ENCODE data around the gene RAPGEF2. TPM values are rescaled to one million over a fixed set of nuclear protein-coding genes. Genes with fewer than 3 reads are reported as not detected.

Gene RAPGEF2
- total and polyA plus RNA-seq, 2 experiments from 2014 or later, result 10.2 to 63.1 TPM

DNA sequence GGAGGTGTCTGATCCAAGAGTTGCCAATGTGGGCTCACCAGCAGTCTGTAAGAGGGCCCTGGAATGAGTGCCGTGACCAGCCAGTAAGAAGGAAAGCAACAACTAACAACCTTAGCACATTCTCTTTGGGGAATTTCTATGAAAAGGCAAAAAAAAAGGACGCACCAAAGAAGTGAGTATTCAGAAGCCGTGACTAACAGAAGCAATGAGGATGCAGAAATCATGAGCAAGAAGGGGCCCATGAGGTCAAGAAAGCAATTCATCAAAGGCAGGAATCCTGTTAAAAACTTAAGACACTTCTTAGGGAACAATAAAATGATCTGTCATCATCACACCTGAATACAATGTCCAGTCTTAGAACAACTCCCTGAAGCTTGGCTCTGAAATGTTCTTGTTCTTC is 260.5 kb downstream of the RAPGEF2 start:
- no peaks in the 10 kb centered on the region for H3K79me2 ChIP-seq (replicated peaks; ENCODE audit: insufficient read depth)
- DNase-seq (ENCODE audit: low spot score) (no peak), ATAC-seq (no peak)
- H3K4me1 ChIP-seq (ENCODE audit: insufficient read depth), result no peaks in the 10 kb centered on the region
- peaks cover 8% of the 10 kb centered on the region; the same call in 1 of the 2 replicates for H4K20me1 ChIP-seq (replicated peaks; ENCODE audit: insufficient read depth)
- H3K4me3 Mint-ChIP-seq, result no peak overlapping the region
- H3K9me2 ChIP-seq (ENCODE audit: insufficient read depth), result no peaks in the 10 kb centered on the region
- TF ChIP-seq JUNB (IDR thresholded peaks at IDR 0.05; ENCODE audit: unreplicated experiment), result no peak
- TF ChIP-seq, protein P1, sequence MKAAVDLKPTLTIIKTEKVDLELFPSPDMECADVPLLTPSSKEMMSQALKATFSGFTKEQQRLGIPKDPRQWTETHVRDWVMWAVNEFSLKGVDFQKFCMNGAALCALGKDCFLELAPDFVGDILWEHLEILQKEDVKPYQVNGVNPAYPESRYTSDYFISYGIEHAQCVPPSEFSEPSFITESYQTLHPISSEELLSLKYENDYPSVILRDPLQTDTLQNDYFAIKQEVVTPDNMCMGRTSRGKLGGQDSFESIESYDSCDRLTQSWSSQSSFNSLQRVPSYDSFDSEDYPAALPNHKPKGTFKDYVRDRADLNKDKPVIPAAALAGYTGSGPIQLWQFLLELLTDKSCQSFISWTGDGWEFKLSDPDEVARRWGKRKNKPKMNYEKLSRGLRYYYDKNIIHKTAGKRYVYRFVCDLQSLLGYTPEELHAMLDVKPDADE (IDR thresholded peaks at IDR 0.05), result no peak
- TF ChIP-seq EZH2 (IDR thresholded peaks at IDR 0.05; ENCODE audit: low read depth, unreplicated experiment), result no peak
- TF ChIP-seq, protein P2, sequence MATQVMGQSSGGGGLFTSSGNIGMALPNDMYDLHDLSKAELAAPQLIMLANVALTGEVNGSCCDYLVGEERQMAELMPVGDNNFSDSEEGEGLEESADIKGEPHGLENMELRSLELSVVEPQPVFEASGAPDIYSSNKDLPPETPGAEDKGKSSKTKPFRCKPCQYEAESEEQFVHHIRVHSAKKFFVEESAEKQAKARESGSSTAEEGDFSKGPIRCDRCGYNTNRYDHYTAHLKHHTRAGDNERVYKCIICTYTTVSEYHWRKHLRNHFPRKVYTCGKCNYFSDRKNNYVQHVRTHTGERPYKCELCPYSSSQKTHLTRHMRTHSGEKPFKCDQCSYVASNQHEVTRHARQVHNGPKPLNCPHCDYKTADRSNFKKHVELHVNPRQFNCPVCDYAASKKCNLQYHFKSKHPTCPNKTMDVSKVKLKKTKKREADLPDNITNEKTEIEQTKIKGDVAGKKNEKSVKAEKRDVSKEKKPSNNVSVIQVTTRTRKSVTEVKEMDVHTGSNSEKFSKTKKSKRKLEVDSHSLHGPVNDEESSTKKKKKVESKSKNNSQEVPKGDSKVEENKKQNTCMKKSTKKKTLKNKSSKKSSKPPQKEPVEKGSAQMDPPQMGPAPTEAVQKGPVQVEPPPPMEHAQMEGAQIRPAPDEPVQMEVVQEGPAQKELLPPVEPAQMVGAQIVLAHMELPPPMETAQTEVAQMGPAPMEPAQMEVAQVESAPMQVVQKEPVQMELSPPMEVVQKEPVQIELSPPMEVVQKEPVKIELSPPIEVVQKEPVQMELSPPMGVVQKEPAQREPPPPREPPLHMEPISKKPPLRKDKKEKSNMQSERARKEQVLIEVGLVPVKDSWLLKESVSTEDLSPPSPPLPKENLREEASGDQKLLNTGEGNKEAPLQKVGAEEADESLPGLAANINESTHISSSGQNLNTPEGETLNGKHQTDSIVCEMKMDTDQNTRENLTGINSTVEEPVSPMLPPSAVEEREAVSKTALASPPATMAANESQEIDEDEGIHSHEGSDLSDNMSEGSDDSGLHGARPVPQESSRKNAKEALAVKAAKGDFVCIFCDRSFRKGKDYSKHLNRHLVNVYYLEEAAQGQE (IDR thresholded peaks at IDR 0.05; ENCODE audit: unreplicated experiment), result no peak
- no peak for TF ChIP-seq CREB1 (CRISPR knock-in tag; IDR thresholded peaks at IDR 0.05; ENCODE audit: low read depth)
- no peak overlapping the region for H3K4me2 ChIP-seq
- H3F3A ChIP-seq (replicated peaks; ENCODE audit: low read depth), result no peaks in the 10 kb centered on the region
- H3K9me3 Mint-ChIP-seq, result no peaks in the 10 kb centered on the region
- H3K36me3 Mint-ChIP-seq (ENCODE audit: low read depth), result peaks cover 12% of the 10 kb centered on the region; the same call in 1 of the 3 replicates
- peaks cover 16% of the 10 kb centered on the region for H3K36me3 ChIP-seq (ENCODE audit: insufficient read depth)
- H2AFZ ChIP-seq, result no peak overlapping the region
- no peak overlapping the region for H3K27ac Mint-ChIP-seq
- H3K4me3 ChIP-seq, result no peak overlapping the region
- no peaks in the 10 kb centered on the region for H3K4me1 Mint-ChIP-seq
- H3K27ac ChIP-seq (ENCODE audit: low read depth), result no peak overlapping the region
- peaks cover 5% of the 10 kb centered on the region for H3K27me3 Mint-ChIP-seq (ENCODE audit: insufficient read depth, low read depth, poor library complexity)
- no peaks in the 10 kb centered on the region for H3K27me3 ChIP-seq (ENCODE audit: insufficient read depth)

DNA sequence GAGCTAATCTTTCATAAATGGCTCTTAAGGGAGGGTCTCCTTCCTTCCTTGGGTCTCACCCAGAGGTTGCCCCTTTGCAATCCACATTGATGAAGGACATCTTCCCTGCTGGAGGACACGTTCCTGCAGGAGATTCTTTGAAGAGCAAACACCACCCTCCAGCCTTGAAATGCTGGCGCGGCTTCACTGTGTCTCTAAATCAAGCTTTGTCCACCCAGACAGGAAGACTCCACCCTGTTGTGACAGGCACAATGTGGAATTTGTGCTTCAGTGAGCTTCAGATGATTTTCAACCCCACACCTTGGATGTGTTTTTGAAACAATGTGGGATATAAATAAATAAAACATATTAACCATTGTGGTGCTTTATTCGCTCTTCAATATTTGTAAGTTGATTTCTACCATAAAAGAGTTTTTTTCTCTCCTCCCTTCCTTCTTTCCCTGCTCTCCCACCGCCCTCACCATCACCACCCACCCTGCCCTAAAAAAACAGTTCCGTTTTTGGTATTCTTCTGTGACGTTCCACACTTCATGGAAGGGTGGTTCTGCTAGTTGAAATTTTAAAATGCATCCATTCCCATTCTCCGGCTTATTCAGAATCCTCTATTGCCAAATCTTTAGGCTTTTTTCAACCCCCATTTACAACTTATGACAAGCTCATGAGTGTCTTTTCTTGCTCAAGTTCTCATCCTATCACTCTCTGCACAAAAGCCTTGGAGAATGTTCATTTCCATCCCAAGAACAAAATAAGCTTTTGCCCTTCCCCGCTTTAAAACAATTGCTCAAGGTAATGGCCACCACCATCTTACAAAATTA is 264.3 kb downstream of the RAPGEF2 start:
- Histone ChIP-seq H3K4me2 (no peak overlapping the region), H3K9me2 (ENCODE audit: insufficient read depth) (no peaks in the 10 kb centered on the region), H3K4me1 (ENCODE audit: insufficient read depth) (no peaks in the 10 kb centered on the region), H3K36me3 (ENCODE audit: insufficient read depth) (no peaks in the 10 kb centered on the region), H3F3A (replicated peaks; ENCODE audit: low read depth) (no peaks in the 10 kb centered on the region), H3K79me2 (replicated peaks; ENCODE audit: insufficient read depth) (no peaks in the 10 kb centered on the region), H3K4me3 (no peak overlapping the region), H4K20me1 (replicated peaks; ENCODE audit: insufficient read depth) (no peaks in the 10 kb centered on the region), H2AFZ (no peak overlapping the region), H3K27me3 (ENCODE audit: insufficient read depth) (no peaks in the 10 kb centered on the region), H3K27ac (ENCODE audit: low read depth) (no peak overlapping the region)
- DNase-seq (ENCODE audit: low spot score) (no peak), ATAC-seq (no peak)
- H3K27me3 Mint-ChIP-seq (ENCODE audit: insufficient read depth, low read depth, poor library complexity), result peaks cover 4% of the 10 kb centered on the region
- H3K36me3 Mint-ChIP-seq (ENCODE audit: low read depth), result peaks cover 6% of the 10 kb centered on the region; the same call in 2 of the 3 replicates
- peaks cover 19% of the 10 kb centered on the region for H3K9me3 Mint-ChIP-seq
- H3K4me1 Mint-ChIP-seq, result no peaks in the 10 kb centered on the region
- no peak overlapping the region for H3K4me3 Mint-ChIP-seq
- no peak overlapping the region for H3K27ac Mint-ChIP-seq
- TF ChIP-seq, protein P2 (IDR thresholded peaks at IDR 0.05; ENCODE audit: unreplicated experiment), result no peak
- no peak for TF ChIP-seq JUNB (IDR thresholded peaks at IDR 0.05; ENCODE audit: unreplicated experiment)
- TF ChIP-seq ZNF114 (CRISPR knock-in tag; IDR thresholded peaks at IDR 0.05), result no peak
- TF ChIP-seq NANOG (IDR thresholded peaks at IDR 0.05; ENCODE audit: borderline replicate concordance), result no peak
- TF ChIP-seq EZH2 (IDR thresholded peaks at IDR 0.05; ENCODE audit: low read depth, unreplicated experiment), result no peak
- no peak for TF ChIP-seq EZH2phosphoT487 (IDR thresholded peaks at IDR 0.05; ENCODE audit: unreplicated experiment)
- no peak for TF ChIP-seq ZNF331 (CRISPR knock-in tag; IDR thresholded peaks at IDR 0.05; ENCODE audit: low read depth)
- TF ChIP-seq, protein P3, sequence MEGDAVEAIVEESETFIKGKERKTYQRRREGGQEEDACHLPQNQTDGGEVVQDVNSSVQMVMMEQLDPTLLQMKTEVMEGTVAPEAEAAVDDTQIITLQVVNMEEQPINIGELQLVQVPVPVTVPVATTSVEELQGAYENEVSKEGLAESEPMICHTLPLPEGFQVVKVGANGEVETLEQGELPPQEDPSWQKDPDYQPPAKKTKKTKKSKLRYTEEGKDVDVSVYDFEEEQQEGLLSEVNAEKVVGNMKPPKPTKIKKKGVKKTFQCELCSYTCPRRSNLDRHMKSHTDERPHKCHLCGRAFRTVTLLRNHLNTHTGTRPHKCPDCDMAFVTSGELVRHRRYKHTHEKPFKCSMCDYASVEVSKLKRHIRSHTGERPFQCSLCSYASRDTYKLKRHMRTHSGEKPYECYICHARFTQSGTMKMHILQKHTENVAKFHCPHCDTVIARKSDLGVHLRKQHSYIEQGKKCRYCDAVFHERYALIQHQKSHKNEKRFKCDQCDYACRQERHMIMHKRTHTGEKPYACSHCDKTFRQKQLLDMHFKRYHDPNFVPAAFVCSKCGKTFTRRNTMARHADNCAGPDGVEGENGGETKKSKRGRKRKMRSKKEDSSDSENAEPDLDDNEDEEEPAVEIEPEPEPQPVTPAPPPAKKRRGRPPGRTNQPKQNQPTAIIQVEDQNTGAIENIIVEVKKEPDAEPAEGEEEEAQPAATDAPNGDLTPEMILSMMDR (conservative IDR thresholded peaks at IDR 0.05; ENCODE audit: low read depth in 2 of 2), result no peak
